ENCODE data around the gene XAB2.

The XAB2 gene

DNA sequence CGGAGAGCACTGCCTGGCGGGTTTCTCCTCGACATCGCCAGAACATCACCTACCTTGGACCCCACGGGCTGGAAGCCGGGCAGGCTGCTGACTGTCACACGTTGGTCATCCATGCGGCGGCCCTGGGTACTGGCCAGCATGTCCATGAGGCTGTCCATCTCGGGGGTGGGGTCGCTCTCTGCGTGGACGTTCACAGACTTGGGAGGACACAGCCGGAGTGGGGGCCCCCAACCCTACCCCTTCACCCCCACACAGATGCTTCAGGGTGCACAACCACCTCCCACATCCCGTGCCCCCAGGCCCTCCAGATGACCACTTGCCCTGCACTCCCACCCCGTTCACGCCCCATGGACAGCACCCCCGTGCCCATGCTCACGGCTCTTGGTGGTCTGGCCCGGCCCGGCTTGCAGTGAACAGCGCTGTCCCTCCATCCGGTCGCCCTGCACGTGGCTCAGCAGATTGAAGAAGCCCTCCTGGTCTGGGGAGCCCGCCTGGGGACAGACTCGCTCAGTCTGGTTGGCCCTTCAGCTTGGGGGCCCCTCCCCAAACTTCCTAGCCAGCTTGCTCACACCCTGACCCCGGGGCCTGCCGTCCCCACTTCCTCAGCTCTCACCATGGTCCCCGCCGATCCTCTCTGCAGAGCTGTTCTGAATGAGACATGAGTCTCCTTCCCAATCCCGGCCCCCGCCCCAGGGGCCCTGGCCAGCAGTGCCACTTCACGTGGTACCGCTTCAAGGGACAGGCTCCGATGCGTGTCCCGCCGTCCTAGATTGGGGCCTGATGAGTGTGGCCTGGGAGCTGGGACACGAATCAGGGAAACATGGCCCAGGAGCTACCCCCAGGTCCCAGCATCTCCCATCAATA, 3.2 kb upstream of the XAB2 start:
- no peak for DNase-seq

- DNase-seq, result no peak
Observed at GRCh38 chr19:7631577-7631976, 2.2 kb upstream of the XAB2 start.

DNA sequence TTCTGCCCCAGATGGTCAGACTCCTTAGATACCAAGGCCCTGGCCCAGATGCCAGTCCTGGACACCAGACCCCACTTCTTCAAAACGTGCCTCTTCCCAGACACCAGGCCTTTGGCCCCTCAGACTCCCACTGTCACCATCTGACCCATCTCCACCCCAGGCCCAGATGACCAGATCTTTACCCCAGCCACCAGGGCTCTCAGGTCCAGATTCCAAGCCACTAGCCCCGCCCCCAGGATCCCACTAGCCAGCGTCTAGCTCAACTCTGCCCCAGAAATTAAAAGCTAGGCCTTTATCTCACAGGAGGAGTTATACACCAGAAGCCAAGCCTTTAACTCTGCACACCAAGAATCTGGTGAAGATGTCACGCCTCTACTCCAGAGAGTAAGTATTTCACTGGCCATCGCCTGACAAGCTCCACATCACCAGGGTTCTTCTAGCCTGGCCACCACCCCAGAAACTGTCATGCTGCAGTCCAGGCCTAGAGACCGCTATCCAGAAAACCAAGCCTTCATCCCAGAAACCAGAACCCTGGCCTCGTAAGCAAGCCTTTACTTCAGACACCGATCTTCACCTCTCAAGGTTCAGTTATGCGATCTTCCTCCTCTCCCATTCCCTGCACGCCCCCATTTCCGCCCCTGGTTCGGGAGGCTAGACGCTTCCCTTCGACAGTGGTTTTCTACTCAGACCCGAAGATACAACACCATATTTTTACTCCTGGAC, 595 bp downstream of the XAB2 start:
- DNase-seq, result no peak

DNA sequence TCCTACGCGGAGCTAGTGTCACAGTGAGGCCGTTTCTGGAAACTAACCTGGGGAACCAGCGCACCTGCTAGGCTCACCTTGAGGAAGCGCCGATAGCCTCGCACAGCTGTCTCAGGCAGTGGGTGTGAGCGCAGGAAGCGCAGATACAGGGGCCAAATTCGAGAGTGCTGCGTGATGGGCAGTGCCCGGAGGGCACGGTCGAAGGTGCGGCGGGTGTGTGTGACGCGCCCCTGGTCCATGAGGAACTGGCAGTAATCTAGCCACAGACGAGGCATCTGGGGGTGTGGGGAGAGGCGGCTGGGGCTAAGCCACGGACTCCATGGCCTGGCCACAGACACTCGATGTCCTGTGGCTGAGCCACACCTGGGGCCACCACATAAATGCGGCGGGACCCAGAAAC, 2.2 kb downstream of the XAB2 start:
- no peak for DNase-seq

DNA sequence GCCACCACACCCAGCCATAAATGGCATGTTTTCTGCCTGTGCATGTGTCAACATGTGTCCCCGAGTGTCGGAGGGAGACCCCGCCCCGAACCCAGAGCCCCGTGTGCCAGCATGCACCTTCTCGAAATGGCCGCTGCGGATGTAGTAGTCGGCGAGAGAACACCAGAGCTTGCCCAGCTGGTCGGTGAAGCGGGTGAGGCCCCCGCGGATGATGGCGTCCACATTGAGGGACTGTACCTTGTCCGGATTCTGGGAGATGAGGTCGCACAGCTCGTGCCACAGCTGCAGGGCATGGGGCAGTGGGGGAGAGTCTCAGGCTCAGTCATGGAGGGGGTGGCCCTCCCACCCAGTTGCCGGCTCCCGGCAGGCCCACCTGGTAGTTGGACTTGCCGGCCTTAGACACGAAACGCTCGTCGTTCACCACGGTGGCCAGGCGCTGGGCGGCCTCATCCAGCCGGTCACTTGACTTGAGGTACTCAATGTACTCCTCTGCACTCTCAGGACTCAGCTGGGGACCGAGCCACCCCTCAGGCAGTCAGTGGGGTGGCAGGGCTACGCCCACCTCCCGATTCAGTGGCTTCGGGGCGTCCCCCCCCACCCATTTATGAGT, 3.5 kb downstream of the XAB2 start:
- DNase-seq, result no peak

GRCh38 chr19:7624810-7625209, 4.5 kb downstream of the XAB2 start:
- no peak for DNase-seq

DNA sequence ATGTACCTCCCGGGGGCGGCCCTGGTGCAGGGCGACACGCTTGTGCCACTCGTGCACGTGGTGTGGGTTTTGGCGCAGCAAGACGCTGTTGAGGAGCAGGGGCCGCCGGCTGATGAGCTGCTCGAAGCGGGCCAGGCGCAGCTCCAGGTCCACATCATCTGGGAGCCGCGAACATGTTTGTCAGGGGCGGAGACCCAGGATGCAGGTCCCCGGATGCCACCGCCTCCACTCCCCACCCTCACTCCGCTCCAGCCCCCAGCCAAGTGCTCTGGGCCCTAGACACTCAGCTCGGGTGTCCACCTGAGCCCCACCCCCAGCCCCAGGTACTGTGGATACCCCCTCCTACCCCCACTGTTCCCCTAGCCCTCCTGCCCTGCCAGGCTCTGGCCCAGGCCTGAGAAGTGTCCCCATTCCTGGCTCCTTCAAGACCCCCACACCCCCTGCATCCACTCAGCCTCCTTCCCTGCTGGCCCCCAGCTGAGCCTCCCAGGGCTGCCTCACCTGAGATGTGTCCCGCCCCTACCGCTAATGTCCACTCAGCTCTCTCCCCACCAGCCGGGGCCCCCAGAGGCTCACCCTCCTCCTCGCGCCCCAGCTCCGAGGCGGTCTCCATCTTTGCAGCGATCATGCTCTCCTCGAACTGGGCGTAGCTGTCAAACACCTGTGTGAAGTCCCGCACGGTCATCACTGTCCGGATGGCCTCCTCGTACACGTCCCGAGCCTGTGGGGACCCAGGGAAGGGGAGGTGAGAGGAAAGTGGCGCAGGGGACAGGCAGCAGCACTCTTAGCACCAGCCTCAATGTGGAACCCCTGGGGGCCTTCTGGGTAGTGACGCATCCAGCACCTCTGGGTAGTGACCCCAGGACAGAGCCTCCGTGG, 5.4 kb downstream of the XAB2 start:
- no peak for DNase-seq

DNA sequence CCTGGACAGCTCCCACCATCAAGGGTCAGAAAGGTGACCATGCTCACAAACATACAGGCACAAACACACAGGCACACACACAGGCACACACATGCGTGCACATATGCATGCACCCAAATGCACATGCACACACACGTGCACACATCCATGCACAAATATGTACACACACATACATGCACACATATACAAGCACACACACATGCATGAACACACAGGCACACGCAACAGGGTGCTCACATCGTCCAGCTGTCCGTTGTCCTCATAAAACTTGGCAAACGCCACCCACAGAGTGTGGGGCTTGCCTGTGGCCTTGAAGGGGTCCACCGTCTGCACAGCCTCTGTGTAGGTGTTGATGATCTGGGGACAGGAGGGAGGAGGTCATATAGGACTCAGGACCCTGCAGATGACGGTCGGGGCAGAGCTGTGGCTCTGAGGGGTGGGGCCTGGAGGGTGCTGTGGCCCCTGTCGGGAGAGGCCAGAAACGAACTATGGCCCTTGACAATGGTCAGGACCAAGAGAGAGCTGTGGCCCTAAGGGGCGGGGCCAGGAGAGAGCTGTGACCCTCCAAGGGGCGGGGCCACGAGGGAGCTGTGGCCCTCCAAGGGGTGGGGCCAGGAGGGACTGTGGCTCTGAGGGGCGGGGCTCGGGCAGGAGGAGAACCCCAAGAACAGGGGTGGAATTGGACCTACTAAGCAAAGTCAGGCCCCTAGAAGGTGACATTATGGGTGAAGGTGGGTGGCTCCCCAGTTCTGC, 6.2 kb downstream of the XAB2 start:
- no peak for DNase-seq

- no peak for DNase-seq
Observed at GRCh38 chr19:7620442-7621412, 8.6 kb downstream of the XAB2 start.

DNA sequence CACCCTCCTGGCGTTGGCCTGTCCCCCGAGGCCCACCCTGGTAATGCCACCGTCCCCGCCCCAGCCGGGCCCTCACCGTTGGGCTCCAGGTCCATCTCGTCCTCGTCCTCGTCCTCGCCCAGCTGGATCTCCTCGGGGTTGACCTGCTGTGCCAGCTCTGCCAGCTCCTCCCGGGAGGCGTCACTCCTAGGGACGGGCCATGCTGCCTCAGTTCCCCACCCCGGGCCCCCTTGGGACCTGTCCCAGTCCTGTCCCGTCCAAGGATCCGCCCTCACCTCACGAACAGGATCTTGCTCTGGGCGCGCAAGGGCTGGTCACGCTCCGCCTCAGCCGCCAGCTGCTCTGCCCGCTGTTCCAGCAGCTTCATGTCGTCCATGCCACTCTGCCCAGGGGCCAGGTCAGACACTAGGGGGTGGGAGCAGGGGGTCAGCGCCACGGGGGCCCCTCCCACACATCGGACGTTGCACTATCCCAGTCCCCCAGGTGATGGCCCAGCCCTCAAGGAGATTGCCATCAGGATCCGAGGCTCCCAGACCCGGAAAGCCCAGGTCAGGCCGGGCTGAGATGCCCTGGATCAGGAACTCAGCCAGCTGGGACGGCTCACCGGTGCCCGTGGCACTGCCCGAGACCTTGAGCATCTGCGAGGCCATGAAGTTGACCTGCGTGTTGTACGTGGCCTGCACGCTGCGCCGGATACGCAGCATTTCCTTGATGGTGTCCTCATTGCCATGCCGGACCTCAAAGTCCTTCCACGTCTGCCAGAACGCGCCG, 9.5 kb downstream of the XAB2 start:
- DNase-seq, result no peak

DNA sequence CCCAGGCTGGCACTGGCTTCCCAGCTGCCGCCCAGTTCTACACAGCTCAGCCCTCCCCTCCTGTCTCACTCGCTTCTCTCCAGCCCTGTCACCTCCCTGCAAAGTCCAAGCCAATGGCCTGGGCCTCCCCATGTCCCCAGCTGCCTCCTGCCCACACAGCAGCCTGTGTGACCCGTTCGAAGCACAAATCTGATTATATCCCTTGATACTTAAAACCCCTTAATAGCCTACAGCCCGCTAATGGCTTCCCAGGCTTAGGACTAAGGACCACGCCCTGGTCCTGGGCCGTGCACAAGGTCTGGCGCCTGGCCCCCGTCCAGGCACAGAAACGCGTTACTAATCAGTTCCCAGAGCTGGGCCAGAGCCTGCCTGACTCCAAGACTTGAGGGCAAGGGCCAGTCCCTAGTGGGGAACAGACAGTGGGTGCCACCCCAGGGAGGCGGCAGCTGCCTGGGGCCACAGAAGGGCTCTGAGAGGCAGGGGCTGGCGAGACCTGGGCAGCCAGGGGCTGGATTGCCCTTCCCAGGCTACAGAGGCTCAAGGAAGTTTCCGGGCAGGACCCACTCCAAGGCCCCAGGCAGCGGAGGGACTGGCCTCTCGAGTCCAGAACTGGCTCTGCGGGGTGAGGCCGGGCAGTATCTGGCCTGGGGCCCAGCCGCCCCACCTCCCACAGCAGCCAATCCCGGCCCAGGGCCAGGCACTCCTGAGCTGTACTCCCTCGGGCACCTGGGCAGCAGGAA, 10.4 kb downstream of the XAB2 start:
- DNase-seq, result no peak

GRCh38 chr19:7618348-7618747, 11.0 kb downstream of the XAB2 start:
- DNase-seq, result no peak

- DNase-seq, result no peak
Observed at GRCh38 chr19:7617735-7618134, 11.6 kb downstream of the XAB2 start.

GRCh38 chr19:7617172-7617571, 12.2 kb downstream of the XAB2 start:
- DNase-seq, result no peak

- no peak for DNase-seq
Observed at GRCh38 chr19:7614859-7615741, 14.2 kb downstream of the XAB2 start.

DNA sequence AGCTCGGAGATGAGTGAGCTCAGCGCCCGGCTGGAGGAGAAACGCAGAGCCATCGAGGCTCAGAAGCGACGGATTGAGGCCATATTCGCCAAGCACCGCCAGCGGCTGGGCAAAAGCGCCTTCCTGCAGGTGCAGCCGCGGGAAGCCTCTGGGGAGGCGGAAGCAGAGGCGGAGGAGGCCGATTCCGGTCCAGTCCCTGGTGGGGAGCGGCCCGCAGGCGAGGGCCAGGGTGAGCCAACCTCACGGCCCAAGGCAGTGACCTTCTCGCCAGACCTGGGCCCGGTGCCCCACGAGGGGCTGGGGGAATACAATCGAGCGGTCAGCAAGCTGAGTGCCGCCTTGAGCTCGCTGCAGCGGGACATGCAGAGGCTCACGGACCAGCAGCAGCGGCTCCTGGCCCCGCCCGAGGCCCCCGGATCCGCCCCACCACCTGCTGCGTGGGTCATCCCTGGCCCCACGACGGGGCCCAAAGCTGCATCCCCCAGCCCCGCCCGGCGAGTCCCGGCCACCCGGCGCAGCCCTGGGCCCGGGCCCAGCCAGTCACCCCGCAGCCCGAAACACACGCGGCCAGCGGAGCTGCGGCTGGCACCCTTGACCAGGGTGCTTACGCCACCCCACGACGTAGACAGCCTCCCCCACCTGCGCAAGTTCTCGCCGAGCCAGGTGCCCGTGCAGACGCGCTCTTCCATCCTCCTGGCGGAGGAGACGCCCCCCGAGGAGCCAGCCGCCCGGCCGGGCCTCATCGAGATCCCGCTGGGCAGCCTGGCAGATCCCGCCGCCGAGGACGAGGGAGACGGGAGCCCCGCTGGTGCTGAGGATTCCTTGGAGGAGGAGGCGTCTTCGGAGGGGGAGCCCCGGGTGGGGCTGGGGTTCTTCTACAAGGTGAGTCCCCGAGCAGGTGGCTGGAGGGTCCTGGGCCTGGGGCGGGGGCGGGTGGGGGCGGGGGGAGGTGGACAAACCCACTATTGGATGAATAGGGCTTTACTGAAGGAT, 16.8 kb downstream of the XAB2 start:
- no peak for DNase-seq

All from activated effector memory CD4-positive, alpha-beta T cell treated with anti-CD3 and anti-CD28 coated beads, Interleukin-2, amount 50 U/mL, for 16 hours (primary cell).